Posterior cingulate gyrus (tissue), 11 donors: ENCODE results near the gene TMCC2.

Source experiments
- DNase-seq, 10 donors: peaks; one replicate each; pipeline versions ENCODE4 v3.0.0 to v3.0.0-alpha.2; 2020 to 2021; ENCODE audit warnings: mixed read lengths in 3 of 10
- intact Hi-C: fragments of 100-400 bp; cut with DNase I; formaldehyde crosslinking; loops from one replicate; pipeline ENCODE4 v1.15.1; 2023

TMCC2 gene

DNA sequence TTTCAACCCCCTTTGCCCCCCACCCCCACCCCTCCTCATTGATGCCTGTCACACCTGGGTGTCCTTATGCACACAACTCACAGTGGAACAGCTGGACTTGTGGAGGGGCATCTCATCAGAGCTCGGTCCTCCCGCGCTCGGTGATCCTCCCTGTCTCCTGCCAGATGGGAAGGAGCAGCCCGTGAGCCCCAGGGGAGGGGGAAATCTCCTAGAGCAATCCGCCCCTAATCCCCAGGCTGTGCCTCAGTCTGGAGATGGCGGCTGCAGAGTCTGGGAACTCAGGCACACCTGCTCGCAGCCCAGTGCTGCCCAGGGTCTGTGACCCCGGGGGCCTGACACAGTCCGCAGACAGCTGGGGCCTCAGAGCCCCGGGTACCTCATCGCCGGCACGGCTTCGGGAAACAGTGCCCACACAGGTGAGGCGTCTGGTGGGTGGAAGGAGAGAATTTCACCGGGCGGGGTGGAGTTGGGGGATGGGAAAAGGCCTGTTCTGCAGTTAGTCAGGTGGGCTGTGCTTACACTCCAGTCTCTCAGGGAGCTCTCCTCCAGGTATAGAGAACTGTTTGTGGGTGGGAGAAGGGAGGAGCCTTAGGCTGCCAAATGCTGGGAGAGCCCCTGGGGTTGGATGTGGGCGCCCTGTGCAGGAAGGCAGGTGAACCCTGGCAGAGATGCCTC, 29.3 kb downstream of the TMCC2 start:
- DNase-seq = peak in 1 of 10 donors; percentile 68
- intact Hi-C loops = loop anchor here (2.0 to 10.0 kb wide), 5 partner anchors 28 to 272 kb away; partner anchors contain the start of genes CNTN2, DSTYK and RBBP5

GRCh38 chr1:205257735-205258134, 30.0 kb downstream of the TMCC2 start:
- DNase-seq = peak in 2 of 10 donors; percentile 45 to 67
- intact Hi-C loops = loop anchor here (2.0 to 10.0 kb wide), 5 partner anchors 29 to 273 kb away; partner anchors contain the start of genes CNTN2, DSTYK and RBBP5

GRCh38 chr1:205258261-205258691, 30.5 kb downstream of the TMCC2 start:
- DNase-seq = peak in 1 of 10 donors; percentile 5
- intact Hi-C loops = loop anchor here (5.0 to 10.0 kb wide), 4 partner anchors 46 to 273 kb away; partner anchors contain the start of genes CNTN2, DSTYK and RBBP5

DNA sequence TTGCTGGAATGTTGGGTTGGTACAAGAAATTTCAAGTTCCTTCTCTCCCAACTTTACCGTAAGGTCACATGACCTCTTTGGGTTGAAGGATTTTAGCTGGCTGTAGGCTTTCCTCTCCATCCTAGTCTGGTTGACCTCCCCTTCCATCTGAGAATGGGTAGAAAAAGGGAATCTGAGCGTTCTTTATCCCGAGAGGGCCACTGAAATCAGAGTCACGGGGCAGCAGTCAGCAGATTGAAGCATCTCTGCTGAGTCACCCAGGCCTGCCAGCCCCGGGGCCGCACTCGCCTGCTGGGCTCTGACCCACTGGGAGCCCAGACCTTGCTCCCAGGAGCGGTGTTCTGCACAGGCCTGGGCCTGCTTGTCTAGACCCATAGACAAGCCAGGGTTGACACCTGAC, 31.0 kb downstream of the TMCC2 start:
- intact Hi-C loops = loop anchor here (5.0 to 10.0 kb wide), 4 partner anchors 46 to 274 kb away; partner anchors contain the start of genes CNTN2, DSTYK and RBBP5
- DNase-seq = peak; percentile 45 to 96 (median 73)

DNA sequence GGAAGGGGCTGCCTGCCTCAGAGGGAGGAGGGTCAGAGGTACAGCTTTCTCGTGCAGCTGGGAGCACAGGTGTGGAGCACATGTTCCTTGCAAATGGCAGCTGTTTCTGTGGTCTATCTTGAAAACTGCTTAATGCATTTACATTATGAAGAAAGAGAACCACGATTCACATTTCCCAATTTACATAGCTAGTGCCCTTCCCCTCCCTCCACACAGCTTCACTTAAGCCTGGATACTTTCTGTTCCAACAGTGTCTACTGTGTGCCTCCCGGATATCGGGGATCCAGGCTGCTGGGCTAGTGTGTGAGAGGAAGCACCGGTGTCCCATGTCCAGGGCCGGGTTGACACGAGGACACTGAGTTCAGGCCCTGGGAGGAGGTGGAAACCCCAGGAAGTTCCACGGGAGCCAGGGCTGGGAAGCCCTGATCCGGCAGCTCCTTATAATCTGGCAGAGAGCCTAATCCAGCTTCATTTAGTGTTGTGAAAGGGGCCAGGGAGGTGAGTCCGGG, 31.6 kb downstream of the TMCC2 start:
- DNase-seq = peak in 1 of 10 donors; percentile 47

DNA sequence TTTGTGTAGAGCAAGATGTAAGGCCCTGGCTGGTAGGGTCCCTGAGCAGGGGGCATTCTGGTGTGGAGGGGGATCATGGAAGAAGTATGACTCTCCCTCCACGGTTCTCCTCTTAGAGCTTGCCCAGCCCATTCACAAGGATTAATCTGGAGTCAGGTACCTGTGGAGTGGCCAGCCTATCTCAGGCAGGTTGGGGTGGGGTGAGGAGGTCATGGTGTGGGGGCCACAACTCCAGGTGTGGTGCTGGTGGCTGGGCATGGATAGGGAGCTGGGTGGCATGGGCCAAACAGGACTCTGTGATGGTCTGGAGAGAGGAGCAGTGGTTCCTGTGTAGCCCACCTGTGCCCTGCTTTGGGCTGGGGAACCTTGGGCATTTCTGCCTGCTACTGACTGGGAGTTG, 32.3 kb downstream of the TMCC2 start:
- intact Hi-C loops = loop anchor here (5.0 to 10.0 kb wide), 4 partner anchors 48 to 275 kb away; partner anchors contain the start of genes CNTN2, DSTYK and RBBP5
- DNase-seq = peak in 2 of 10 donors; percentile 9 to 67

More for the DNA sequence above, 31.6 kb downstream of the TMCC2 start:
- intact Hi-C loops = loop anchor here (5.0 to 10.0 kb wide), 4 partner anchors 47 to 275 kb away; partner anchors contain the start of genes CNTN2, DSTYK and RBBP5

DNA sequence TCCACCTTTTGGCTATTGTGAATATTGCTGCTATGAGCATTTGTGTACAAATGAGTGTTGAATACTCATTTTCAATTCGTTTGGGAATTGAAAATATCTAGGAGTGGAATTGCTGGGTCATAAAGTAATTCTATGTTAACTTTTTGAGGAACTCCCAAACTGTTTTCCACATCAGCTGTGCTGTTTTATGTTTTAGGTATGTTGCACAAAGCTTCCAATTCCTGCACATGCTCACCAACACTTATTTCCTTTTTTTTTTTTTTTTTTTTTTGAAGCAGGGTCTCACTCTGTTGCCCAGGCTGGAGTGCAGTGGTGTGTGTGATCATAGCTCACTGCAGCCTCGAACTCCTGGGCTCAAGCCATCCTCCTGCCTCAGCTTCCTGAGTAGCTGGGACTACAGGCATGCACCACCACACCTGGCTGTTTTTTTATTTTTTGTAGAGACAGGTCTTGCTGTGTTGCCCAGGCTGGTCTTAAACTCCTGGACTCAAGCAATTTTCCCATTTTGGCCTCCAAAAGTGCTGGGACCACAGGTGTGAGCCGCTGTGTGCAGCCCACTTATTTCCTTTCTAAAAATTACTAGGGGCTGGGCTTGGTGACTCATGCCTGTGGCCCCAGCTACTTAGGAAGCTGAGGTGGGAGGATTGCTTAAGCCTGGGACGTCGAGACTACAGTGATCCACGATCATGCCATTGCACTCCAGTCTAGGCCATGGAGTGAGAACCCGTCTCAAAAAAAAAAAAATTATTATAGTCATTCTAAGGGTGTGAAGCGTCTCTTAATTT, 33.4 kb downstream of the TMCC2 start:
- peak in 1 of 10 donors; percentile 29 for DNase-seq

GRCh38 chr1:205261946-205262691, 34.4 kb downstream of the TMCC2 start:
- intact Hi-C loops = no loop called here
- DNase-seq = peak in 1 of 10 donors; percentile 46

More for the DNA sequence above, 33.4 kb downstream of the TMCC2 start:
- intact Hi-C loops = no loop called here

- intact Hi-C loops = no loop called here
- DNase-seq = peak in 2 of 10 donors; percentile 57
These were observed 35.0 kb downstream of the TMCC2 start for GRCh38 chr1:205262731-205263171.

- intact Hi-C loops = no loop called here
- DNase-seq = peak in 2 of 10 donors; percentile 40 to 49
These were observed 35.9 kb downstream of the TMCC2 start for GRCh38 chr1:205263580-205264190.

DNA sequence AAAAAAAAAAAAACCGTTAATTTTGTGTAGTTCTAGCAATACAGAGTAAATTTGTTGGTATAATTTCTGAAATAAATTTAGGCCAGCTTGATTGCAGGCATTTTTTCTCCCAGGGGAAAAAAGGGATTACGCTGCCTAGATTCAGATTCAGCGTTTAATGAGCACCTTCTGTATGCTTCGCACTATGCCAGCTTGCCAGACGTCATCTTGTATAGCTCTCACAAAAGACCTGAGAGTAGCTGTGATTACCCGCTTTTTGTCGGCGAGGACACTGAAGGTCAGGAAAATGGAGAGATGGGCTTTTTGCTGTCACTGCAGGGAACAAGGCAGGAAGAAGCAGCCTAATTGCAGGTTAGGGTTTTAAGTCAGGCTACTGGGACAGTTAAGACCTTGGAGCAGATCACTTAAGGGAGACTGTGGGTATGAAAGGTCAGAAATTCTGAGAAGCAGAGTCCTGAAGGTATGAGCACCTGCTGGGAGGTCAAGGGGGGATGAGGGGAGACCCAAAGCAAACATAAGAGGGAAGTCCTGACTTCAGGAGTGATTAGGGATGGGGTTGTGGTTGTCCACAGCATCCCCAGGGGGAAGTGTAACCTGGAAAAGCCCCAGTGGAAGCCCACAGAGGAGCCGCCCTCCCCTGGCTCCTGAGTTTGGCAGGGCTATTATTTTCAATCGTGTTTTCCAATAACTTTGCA, 39.0 kb downstream of the TMCC2 start:
- peak in 1 of 10 donors; percentile 17 for DNase-seq
- intact Hi-C loops = no loop called here

DNA sequence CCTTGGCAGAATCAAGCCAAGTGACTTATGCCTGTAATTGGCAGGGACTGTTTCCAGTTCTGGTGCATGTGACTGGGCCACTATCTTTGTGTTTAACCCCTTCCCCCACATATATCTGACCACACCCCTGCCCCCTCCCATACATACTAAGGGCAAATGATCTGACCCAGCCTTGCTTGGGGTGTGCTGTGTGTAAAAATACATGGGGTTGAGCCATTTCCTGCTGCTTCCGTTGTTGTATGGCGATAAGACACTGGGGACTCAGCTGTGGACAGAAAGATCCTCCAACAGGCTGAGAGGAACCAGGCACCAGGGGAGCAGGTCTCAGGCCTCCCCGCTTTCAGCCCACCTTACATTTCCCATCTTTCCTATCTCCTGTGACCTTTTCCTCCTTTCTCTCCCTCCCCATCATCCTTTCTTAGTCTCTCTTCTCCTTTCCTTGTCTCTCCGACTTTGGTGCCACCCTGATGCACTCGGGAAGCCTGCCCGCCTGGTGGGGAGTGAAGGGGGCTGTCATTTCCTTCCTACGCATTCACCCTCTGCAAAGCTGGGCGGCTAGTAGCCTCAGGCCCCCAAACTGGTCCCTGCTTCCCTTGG, 39.7 kb downstream of the TMCC2 start:
- intact Hi-C loops = no loop called here
- DNase-seq = peak in 1 of 10 donors; percentile 12

- intact Hi-C loops = no loop called here
- DNase-seq = peak in 1 of 10 donors; percentile 61
These were observed 41.3 kb downstream of the TMCC2 start for GRCh38 chr1:205268846-205269680.

- peak in 1 of 10 donors; percentile 52 for DNase-seq
- intact Hi-C loops = loop anchor here (10.0 kb wide), 1 partner anchor 215 kb away; no protein-coding TSS in a partner anchor
These were observed 42.0 kb downstream of the TMCC2 start for GRCh38 chr1:205269711-205270110.

GRCh38 chr1:205270271-205270670, 42.5 kb downstream of the TMCC2 start:
- intact Hi-C loops = loop anchor here (10.0 kb wide), 1 partner anchor 215 kb away; no protein-coding TSS in a partner anchor

GRCh38 chr1:205270764-205271163, 43.0 kb downstream of the TMCC2 start:
- intact Hi-C loops = loop anchor here (10.0 kb wide), 1 partner anchor 214 kb away; no protein-coding TSS in a partner anchor
- DNase-seq = peak in 5 of 10 donors; percentile 35 to 72 (median 56)

More at GRCh38 chr1:205270271-205270670, 42.5 kb downstream of the TMCC2 start:
- DNase-seq = peak in 1 of 10 donors; percentile 58

- DNase-seq = peak in 7 of 10 donors; percentile 33 to 93 (median 56)
- intact Hi-C loops = loop anchor here (10.0 kb wide), 1 partner anchor 214 kb away; no protein-coding TSS in a partner anchor
These were observed 43.5 kb downstream of the TMCC2 start for GRCh38 chr1:205271277-205271676.
